ENCODE data around the gene MIS18BP1. TPM values are rescaled to one million over a fixed set of nuclear protein-coding genes. Genes with fewer than 3 reads are reported as not detected.

The MIS18BP1 gene
- total and polyA plus RNA-seq, 2 of the 4 experiments (the other 2 are of a cell fraction): 10.6 to 18.6 TPM

DNA sequence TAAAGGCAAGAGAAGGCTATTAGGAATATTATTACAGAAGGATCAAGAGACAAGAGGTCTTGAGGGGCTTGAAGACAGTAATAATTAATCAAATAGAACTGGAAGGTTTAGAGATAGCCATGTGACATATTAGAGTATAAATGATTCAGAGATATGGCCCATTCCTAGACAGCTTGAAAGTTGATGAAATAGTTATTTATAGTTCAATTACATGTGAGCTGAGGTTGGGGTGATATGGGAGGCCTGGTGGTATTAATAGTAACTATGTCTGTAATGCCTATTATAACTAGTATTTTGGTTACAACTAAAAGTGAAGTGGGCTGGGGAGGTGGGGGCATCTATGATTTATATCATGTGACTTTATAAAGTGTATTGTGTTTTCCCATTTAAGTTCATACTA, 14.1 kb upstream of the MIS18BP1 start:
- dilution Hi-C loops (cut with HindIII; ENCODE audit: low sequenced_read_pairs, unreplicated experiment): no loop called here

More for the DNA sequence above, 14.1 kb upstream of the MIS18BP1 start:
- no peak overlapping the region for H3K4ac ChIP-seq (ENCODE audit: low read depth, low read length)
- H2AK5ac ChIP-seq (ENCODE audit: low read depth, low read length): no peak overlapping the region
- no peaks in the 10 kb centered on the region for H3K36me3 ChIP-seq (ENCODE audit: control insufficient read depth, insufficient read depth, low read length)
- H2BK5ac ChIP-seq (ENCODE audit: low read depth, low read length, poor library complexity, severe bottlenecking): no peak overlapping the region
- H2BK20ac ChIP-seq (ENCODE audit: low read depth, low read length): no peak overlapping the region
- DNase-seq: no peak
- H4K91ac ChIP-seq (ENCODE audit: insufficient read depth, low read depth, low read length): no peak overlapping the region
- in situ Hi-C loops (cut with MboI; ENCODE audit: low sequenced_read_pairs): loop anchor here (5.0 kb wide), 1 partner anchor 355 kb away; no protein-coding TSS in a partner anchor
- H3K23ac ChIP-seq (ENCODE audit: low read depth, low read length): no peak overlapping the region
- ATAC-seq (ENCODE audit: low read depth): no peak
- H3K4me3 ChIP-seq (ENCODE audit: insufficient read depth, low read depth, low read length): no peak overlapping the region
- H3K18ac ChIP-seq (ENCODE audit: low read depth, low read length): no peak overlapping the region
- no peaks in the 10 kb centered on the region for H4K20me1 ChIP-seq (ENCODE audit: insufficient read depth, low read length)
- no peak overlapping the region for H2AK9ac ChIP-seq (replicated peaks; ENCODE audit: low read depth, low read length, poor library complexity)
- CTCF ChIA-PET: interaction anchor here (0.7 to 1.4 kb wide), 3 partner anchors 14 to 354 kb away, joined by 4 read pairs; partner anchors contain the start of gene MIS18BP1
- peaks cover 2% of the 10 kb centered on the region; the same call in 1 of the 2 replicates for H3K27me3 ChIP-seq (ENCODE audit: control insufficient read depth, insufficient read depth, low read length)
- no peaks in the 10 kb centered on the region for H3K9me3 ChIP-seq (ENCODE audit: control insufficient read depth, insufficient read depth, low read length)
- H3K56ac ChIP-seq (ENCODE audit: extremely low read depth, insufficient read depth, low read length): no peak overlapping the region
- H2BK120ac ChIP-seq (ENCODE audit: low read depth, low read length): no peak overlapping the region
- no peaks in the 10 kb centered on the region for H3K4me1 ChIP-seq (ENCODE audit: control insufficient read depth, insufficient read depth, low read length)
- H3K9ac ChIP-seq (ENCODE audit: low read depth, low read length): no peak overlapping the region
- BruUV-seq (replicated peaks): no TSS peak
- no peak overlapping the region for H2AFZ ChIP-seq (replicated peaks; ENCODE audit: low read length, poor library complexity)
- POLR2A ChIA-PET (ENCODE audit: unreplicated experiment): no interaction called here
- intact Hi-C loops (cut with micrococcal nuclease): loop anchor here (5.0 kb wide), 2 partner anchors 180 to 305 kb away; partner anchors contain the start of genes KLHL28 and TOGARAM1
- no peak overlapping the region for H2BK15ac ChIP-seq (ENCODE audit: low read depth, low read length)
- no peaks in the 10 kb centered on the region for H3K79me1 ChIP-seq (ENCODE audit: low read depth in 1 of 2, low read length in 2 of 2)
- TF ChIP-seq RAD21 (IDR thresholded peaks at IDR 0.05; ENCODE audit: low read length): no peak
- TF ChIP-seq BHLHE40 (IDR thresholded peaks at IDR 0.05; ENCODE audit: low read depth, low read length): no peak
- TF ChIP-seq, protein P1, sequence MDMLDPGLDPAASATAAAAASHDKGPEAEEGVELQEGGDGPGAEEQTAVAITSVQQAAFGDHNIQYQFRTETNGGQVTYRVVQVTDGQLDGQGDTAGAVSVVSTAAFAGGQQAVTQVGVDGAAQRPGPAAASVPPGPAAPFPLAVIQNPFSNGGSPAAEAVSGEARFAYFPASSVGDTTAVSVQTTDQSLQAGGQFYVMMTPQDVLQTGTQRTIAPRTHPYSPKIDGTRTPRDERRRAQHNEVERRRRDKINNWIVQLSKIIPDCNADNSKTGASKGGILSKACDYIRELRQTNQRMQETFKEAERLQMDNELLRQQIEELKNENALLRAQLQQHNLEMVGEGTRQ (IDR thresholded peaks at IDR 0.05; ENCODE audit: low read depth, low read length): no peak
- no peak for TF ChIP-seq MXI1 (IDR thresholded peaks at IDR 0.05; ENCODE audit: borderline replicate concordance, low read depth, low read length)
- TF ChIP-seq FOS (IDR thresholded peaks at IDR 0.05; ENCODE audit: low read depth, low read length): no peak
- TF ChIP-seq RFX5 (IDR thresholded peaks at IDR 0.05; ENCODE audit: low read depth, low read length): no peak
- no peak for TF ChIP-seq SMC3 (IDR thresholded peaks at IDR 0.05; ENCODE audit: low read depth, low read length)
- H3K4me2 ChIP-seq (ENCODE audit: low read depth, low read length): no peak overlapping the region
- H4K5ac ChIP-seq (ENCODE audit: low read depth, low read length): no peak overlapping the region
- no peak overlapping the region for H4K8ac ChIP-seq (ENCODE audit: low read depth in 2 of 2, low read length in 2 of 2)
- H3K9me1 ChIP-seq (ENCODE audit: insufficient read depth, low read length): no peaks in the 10 kb centered on the region
- H3K14ac ChIP-seq (replicated peaks; ENCODE audit: low read depth, low read length): no peak overlapping the region
- no peak overlapping the region for H3K27ac ChIP-seq (ENCODE audit: insufficient read depth, low read length)
